NB4 (cell line): ENCODE data around the gene TTC32.

Experiments
- DNase-seq: peaks from one replicate; pipeline ENCODE4 v3.0.0; 2010; ENCODE audit warnings: low read depth
- H3K4me3 ChIP-seq: one replicate; pipeline ENCODE4 v1.5.1; 2011; ENCODE audit warnings: mild to moderate bottlenecking, low read depth, low read length, moderate library complexity
- MAX ChIP-seq: IDR thresholded peaks from 2 replicates; pipeline ENCODE4 v1.6.1; 2011; ENCODE audit warnings: low read depth, low read length
- MYC ChIP-seq: IDR thresholded peaks from 2 replicates; pipeline ENCODE4 v1.6.1; 2011; ENCODE audit warnings: low read depth, low read length
- POLR2A ChIP-seq: IDR thresholded peaks from 2 replicates; pipeline ENCODE4 v1.6.1; 2011; ENCODE audit warnings: mild to moderate bottlenecking; ENCODE audit not compliant: insufficient read length; ENCODE audit errors: extremely low read depth
- TF ChIP-seq, protein P1 (sequence below): IDR thresholded peaks from one replicate; pipeline ENCODE4 v1.5.1; 2012; ENCODE audit warnings: low read depth, low read length

The TTC32 gene

GRCh38 chr2:19901442-19902215 is at the start of gene TTC32:
TTC32 (minus strand) TSS chr2:19901983; CDS start chr2:19901854, 129 bp downstream.
- TF ChIP-seq, protein P1, sequence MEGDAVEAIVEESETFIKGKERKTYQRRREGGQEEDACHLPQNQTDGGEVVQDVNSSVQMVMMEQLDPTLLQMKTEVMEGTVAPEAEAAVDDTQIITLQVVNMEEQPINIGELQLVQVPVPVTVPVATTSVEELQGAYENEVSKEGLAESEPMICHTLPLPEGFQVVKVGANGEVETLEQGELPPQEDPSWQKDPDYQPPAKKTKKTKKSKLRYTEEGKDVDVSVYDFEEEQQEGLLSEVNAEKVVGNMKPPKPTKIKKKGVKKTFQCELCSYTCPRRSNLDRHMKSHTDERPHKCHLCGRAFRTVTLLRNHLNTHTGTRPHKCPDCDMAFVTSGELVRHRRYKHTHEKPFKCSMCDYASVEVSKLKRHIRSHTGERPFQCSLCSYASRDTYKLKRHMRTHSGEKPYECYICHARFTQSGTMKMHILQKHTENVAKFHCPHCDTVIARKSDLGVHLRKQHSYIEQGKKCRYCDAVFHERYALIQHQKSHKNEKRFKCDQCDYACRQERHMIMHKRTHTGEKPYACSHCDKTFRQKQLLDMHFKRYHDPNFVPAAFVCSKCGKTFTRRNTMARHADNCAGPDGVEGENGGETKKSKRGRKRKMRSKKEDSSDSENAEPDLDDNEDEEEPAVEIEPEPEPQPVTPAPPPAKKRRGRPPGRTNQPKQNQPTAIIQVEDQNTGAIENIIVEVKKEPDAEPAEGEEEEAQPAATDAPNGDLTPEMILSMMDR = no peak
- TF ChIP-seq MAX (peak; percentile 32; the same call in 1 of the 2 replicates), MYC (no peak; the same call in 1 of the 2 replicates), POLR2A (peak; percentile 70)

DNA sequence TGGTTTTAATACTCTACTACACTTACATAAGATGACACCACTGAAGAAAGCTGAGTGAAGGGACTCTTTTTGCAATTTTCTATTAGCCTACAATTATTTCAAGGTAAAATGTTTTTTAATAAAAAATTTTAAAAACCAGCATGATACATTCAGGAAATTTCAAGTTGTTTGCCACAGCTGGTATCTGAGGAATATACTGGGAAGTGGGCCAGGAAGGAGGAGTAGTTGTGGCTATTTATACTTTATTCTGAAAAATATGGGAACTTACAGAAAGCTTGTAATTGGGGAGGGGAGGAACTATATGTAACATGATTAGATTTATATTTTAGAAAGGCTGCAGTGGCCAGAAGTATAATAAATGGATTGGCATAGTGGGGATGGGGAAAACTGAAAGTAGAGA is 47.3 kb upstream of the TTC32 start:
- TF ChIP-seq POLR2A = no peak
- TF ChIP-seq MAX = no peak
- TF ChIP-seq, protein P1 = no peak
- TF ChIP-seq MYC = no peak
- H3K4me3 ChIP-seq = no peak overlapping the region
- DNase-seq = no peak

More at GRCh38 chr2:19901442-19902215, at the start of gene TTC32:
- peak; percentile 98 for DNase-seq
- H3K4me3 ChIP-seq = peak within 1 kb of the TSS; percentile 79

DNA sequence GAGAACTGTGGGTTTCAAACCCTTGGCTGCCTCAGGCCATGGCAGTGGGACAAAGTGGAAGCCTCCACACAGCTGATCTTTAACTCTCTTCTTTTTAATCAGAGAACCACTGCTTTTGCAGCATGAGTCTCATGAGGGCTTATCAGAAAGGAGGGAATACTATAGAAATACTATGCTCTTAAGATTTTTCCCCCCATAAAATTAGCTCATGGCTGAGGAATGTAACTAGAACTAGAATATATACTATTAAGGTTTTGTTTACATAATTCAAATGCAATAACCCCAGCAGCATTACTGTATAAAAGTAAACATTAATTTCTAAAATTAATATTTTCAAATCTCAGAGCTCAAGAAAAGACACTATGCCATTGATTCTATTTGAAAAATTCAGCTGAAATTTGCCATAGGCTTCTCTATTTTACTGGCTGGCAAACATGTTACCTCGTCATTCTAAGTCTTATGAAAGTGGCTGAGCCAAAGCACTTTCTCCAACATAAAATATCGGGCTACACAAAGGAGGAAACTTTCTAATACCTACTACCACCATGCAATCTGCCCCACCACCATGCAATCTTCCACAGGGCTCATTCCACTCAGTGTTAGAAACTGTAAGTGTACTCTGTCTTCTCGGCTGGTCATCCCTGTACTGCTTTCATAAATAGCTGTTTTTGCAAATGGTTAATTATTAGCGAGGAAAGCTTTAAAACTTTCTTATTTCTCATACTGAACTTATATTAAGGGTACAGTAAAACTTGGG is 45.6 kb upstream of the TTC32 start:
- TF ChIP-seq, protein P1 = no peak
- no peak for TF ChIP-seq POLR2A
- no peak for TF ChIP-seq MAX
- TF ChIP-seq MYC = no peak
- no peak overlapping the region for H3K4me3 ChIP-seq
- no peak for DNase-seq

DNA sequence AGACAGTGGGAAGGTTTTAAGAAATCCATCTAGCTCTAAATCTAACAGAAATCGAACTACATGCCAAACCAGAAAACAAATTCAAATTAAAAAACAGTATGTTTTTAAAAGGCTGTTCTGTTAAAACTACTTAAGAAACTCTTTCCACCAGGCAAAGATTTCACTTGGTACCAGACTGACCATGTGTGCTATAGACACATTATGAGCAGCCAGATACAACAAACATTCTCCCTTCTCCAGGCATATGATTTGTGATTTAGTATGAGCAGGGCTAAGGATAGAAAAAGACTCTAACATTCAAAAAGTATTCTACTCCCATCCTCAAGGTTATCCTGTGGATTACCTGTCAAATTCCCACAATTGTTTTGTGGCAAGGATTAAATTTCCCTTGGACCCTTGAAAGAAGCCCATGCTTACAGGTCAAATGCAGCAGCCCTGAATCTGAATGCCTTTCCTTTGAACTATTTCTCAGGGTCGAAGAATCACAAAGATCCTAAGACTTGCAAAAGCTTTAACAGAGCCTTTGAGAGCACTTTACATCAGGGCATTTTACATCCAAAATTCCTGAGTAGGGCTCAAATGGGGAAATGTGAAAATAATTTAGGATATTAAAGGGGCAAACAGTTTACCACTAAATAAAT is 42.5 kb upstream of the TTC32 start:
- TF ChIP-seq MAX = no peak
- TF ChIP-seq MYC = no peak
- TF ChIP-seq, protein P1 = no peak
- no peak for TF ChIP-seq POLR2A
- no peak for DNase-seq
- no peak overlapping the region for H3K4me3 ChIP-seq

- H3K4me3 ChIP-seq = no peak overlapping the region
- DNase-seq = no peak
- no peak for TF ChIP-seq MYC
- no peak for TF ChIP-seq POLR2A
- TF ChIP-seq, protein P1 = no peak
- no peak for TF ChIP-seq MAX
Observed at GRCh38 chr2:19943189-19943588, 41.4 kb upstream of the TTC32 start.
